ENCODE measurements around the gene HACD2.

Gene HACD2

DNA sequence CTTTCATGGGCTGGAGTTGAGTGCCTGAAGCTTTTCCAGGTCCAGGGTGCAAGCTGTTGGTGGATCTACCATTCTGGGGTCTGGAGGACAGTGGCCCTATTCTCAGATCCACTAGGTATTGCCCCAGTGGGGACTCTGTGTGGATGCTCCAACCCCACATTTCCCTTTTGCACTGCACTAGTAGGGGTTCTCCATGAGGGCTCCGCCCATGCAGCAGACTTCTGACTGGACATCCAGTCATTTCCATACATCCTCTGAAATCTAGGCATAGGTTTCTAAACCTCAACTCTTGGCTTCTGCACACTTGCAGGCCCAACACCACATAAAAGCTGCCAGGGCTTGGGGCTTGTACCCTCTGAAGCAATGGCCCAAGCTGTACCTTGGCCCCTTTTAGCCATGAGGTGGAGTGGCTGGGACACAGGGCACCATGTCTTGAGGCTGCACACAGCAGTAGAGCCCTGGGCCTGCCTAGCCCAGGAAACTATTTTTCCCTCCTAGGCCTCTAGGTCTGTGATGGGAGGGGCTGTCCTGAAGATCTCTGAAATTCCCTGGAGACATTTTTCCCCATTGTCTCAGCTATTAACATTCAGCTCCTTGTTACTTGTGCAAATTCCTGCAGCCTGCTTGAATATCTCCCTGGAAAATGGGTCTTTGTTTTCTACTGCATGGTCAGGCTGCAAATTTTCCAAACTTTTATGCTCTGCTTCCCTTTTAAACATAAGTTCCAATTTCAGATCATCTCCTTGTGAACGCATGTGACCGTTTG is 6.0 kb upstream of the HACD2 start:
- no peak for DNase-seq (ENCODE audit: low read depth)
- TF ChIP-seq, protein P1, sequence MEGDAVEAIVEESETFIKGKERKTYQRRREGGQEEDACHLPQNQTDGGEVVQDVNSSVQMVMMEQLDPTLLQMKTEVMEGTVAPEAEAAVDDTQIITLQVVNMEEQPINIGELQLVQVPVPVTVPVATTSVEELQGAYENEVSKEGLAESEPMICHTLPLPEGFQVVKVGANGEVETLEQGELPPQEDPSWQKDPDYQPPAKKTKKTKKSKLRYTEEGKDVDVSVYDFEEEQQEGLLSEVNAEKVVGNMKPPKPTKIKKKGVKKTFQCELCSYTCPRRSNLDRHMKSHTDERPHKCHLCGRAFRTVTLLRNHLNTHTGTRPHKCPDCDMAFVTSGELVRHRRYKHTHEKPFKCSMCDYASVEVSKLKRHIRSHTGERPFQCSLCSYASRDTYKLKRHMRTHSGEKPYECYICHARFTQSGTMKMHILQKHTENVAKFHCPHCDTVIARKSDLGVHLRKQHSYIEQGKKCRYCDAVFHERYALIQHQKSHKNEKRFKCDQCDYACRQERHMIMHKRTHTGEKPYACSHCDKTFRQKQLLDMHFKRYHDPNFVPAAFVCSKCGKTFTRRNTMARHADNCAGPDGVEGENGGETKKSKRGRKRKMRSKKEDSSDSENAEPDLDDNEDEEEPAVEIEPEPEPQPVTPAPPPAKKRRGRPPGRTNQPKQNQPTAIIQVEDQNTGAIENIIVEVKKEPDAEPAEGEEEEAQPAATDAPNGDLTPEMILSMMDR (IDR thresholded peaks at IDR 0.05; ENCODE audit: low read depth, low read length, missing control alignments), result no peak
- in situ Hi-C loops (cut with HindIII; ENCODE audit: low sequenced_read_pairs), result no loop called here
- H3K4me3 ChIP-seq (ENCODE audit: low read depth, low read length), result no peak overlapping the region

DNA sequence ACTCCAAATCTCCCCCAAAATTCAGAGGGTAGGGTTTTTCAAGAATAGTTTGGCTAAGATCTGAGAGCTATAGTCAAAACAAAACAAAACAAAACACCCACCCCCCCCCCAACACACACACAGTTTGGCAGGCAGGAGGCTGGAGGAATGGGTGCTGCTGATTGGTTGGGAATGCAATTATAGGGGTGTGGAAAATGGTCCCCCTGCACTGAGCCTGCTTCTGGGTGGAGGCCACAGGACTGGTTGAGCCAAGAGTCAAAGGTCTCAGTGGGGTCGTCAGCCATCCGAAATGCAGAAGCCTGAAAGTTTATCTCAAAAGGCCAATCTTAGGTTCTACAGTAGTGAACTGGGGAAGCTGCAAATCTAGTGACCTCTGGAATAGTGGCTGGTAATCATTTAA is 2.5 kb upstream of the HACD2 start:
- in situ Hi-C loops (cut with HindIII; ENCODE audit: low sequenced_read_pairs), result no loop called here
- TF ChIP-seq, protein P1 (IDR thresholded peaks at IDR 0.05; ENCODE audit: low read depth, low read length, missing control alignments), result no peak
- H3K4me3 ChIP-seq (ENCODE audit: low read depth, low read length), result no peak overlapping the region
- DNase-seq (ENCODE audit: low read depth), result no peak

GRCh38 chr3:123586968-123587367 is 2.1 kb upstream of the HACD2 start:
- DNase-seq (ENCODE audit: low read depth), result no peak
- TF ChIP-seq, protein P1 (IDR thresholded peaks at IDR 0.05; ENCODE audit: low read depth, low read length, missing control alignments), result no peak
- in situ Hi-C loops (cut with HindIII; ENCODE audit: low sequenced_read_pairs), result no loop called here
- no peak overlapping the region for H3K4me3 ChIP-seq (ENCODE audit: low read depth, low read length)

DNA sequence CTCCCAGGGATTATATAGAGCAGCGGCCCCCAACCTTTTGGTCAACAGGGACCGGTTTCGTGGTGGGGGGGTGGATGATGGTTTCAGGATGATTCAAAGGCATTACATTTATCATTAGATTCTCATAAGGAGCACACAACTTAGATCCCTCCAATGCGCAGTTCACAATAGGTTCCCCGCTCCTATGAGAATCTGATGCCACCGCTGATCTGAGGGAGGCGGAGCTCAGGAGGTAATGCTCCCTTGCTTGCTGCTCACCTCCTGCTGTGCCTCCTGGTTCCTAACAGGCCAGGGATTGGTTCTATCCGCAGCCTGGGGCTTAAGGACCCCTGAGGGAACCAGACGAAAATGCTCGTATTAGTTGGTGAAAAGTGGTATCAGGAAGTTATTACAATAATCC is 1.3 kb upstream of the HACD2 start:
- in situ Hi-C loops (cut with HindIII; ENCODE audit: low sequenced_read_pairs), result no loop called here
- DNase-seq (ENCODE audit: low read depth), result no peak
- TF ChIP-seq, protein P1 (IDR thresholded peaks at IDR 0.05; ENCODE audit: low read depth, low read length, missing control alignments), result no peak
- H3K4me3 ChIP-seq (ENCODE audit: low read depth, low read length), result peak overlapping the region; percentile 71

- TF ChIP-seq, protein P1 (IDR thresholded peaks at IDR 0.05; ENCODE audit: low read depth, low read length, missing control alignments), result no peak
- no peak for DNase-seq (ENCODE audit: low read depth)
- peak overlapping the region; percentile 71 for H3K4me3 ChIP-seq (ENCODE audit: low read depth, low read length)
- in situ Hi-C loops (cut with HindIII; ENCODE audit: low sequenced_read_pairs), result no loop called here
Measured at GRCh38 chr3:123584284-123584987, 417 bp downstream of the HACD2 start.

DNA sequence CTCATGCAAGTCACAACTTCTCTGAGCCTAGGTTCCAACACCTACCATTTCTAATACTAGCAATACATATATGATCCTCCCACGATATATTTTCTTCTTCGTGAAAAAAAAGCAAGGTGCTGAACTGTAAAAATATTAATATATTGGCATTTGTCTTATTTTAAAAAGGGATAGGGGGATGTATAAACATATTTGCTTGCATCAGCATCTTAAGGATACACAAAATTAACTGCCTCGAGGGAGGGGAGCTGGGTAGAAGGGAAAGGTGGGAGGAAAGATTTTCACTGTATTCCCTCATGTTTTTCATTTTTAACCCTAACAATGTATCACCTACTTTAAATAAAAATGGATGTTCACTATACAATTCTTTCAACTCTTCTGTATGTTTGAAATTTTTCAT is 1.3 kb downstream of the HACD2 start:
- peak overlapping the region; percentile 71 for H3K4me3 ChIP-seq (ENCODE audit: low read depth, low read length)
- DNase-seq (ENCODE audit: low read depth), result no peak
- TF ChIP-seq, protein P1 (IDR thresholded peaks at IDR 0.05; ENCODE audit: low read depth, low read length, missing control alignments), result no peak
- in situ Hi-C loops (cut with HindIII; ENCODE audit: low sequenced_read_pairs), result no loop called here

All from astrocyte of the cerebellum (primary cell).